Measurements from ENCODE around the gene RASGRP1.

- TF ChIP-seq BACH2 (CRISPR knock-in tag; IDR thresholded peaks at IDR 0.05; ENCODE audit: borderline replicate concordance) (no peak), CREB5 (CRISPR knock-in tag; IDR thresholded peaks at IDR 0.05; ENCODE audit: low read depth) (no peak), CSDC2 (CRISPR knock-in tag; IDR thresholded peaks at IDR 0.05) (no peak), ZFP30 (CRISPR knock-in tag; IDR thresholded peaks at IDR 0.05) (no peak), ZFP3 (CRISPR knock-in tag; IDR thresholded peaks at IDR 0.05) (no peak), TCF4 (CRISPR knock-in tag; IDR thresholded peaks at IDR 0.05; ENCODE audit: borderline replicate concordance) (no peak), CSRNP3 (CRISPR knock-in tag; IDR thresholded peaks at IDR 0.05) (no peak), ZNF8 (CRISPR knock-in tag; IDR thresholded peaks at IDR 0.05) (no peak), OSR1 (CRISPR knock-in tag; IDR thresholded peaks at IDR 0.05) (no peak)
Measured at GRCh38 chr15:38526158-38526557, 38.5 kb downstream of the RASGRP1 start.

Measured in SK-N-SH treated with all-trans-retinoic acid at 6 μM for 48 hours (cell line).